DMS53 treated with DMSO at 0.1 percent for 48 hours (cell line): ENCODE results near the gene CTIF.

Experiments used
- DNase-seq: peaks from one replicate; lab custom pipeline; 2025; ENCODE audit not compliant: unreplicated experiment; lab: John Stamatoyannopoulos, UW

The CTIF gene

DNA sequence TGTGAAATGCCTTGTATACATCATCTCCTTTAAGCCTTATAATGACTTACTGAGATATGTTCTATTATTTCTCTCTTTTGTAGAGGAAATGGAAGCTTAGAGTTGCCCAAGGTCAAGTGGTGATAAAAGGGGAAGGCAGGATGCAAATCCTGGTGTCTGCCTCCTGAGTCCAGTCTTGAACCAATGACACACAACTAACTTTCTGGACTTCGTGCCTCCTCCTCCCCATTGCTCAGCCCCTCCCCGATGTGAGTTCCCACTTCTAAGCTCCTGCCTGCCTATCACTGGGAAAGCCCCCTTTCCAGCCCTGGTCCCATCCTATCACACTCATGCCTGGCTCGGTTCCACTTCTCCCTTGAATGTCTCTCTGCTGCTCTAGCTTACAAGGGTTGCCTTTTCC is 6.9 kb upstream of the CTIF start:
- DNase-seq, result no peak

DNA sequence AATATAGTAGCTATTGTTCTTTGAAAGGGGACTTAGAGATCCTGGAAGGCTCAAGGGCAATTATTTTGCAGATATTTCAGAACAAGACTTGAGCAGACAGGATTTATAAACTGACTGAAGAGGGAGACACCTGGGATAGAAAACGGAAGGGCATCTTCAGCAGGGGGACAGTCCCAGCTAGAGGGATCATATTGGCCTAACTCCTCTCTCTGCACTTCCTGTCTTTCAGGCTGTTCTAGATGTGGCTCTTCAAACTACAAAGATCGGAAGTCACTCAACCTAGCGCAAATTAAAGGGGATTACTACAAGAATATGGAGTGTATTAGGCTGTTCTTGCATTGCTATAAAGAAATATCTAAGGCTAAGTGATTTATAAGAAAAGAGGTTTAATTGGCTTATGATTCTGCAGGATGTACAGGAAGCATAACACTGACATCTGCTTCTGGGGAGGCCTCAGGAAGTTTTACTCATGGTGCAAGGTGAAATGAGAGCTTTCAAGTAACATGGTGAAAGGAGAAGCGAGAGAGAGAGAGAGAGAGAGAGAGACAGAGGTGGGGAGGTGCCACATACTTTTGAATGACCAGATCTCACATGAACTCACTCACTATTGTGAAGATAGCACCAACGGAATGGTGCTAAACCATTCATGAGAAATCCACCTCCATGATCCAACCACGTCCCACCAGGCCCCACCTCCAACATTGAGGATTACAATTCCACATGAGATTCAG is 5.3 kb upstream of the CTIF start:
- no peak for DNase-seq

DNA sequence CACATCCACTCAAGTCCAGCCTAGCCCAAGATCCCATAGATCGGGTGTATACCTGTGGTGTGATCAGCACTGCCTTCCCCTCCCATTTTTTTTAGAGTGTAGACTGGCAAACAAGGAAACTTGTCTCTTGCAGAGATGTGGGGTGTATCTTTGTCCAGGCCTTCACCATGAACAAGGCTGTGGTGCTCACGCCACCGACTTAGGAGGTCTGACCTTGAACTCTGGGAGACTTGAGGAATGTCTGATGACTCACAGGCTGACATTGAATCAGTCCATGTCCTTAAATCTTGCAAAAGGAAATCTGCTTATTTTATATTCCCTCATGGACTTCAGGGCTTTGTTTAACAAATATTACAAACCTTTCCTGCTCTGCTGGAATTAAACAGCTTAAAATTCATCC is 4.5 kb upstream of the CTIF start:
- DNase-seq, result no peak

DNA sequence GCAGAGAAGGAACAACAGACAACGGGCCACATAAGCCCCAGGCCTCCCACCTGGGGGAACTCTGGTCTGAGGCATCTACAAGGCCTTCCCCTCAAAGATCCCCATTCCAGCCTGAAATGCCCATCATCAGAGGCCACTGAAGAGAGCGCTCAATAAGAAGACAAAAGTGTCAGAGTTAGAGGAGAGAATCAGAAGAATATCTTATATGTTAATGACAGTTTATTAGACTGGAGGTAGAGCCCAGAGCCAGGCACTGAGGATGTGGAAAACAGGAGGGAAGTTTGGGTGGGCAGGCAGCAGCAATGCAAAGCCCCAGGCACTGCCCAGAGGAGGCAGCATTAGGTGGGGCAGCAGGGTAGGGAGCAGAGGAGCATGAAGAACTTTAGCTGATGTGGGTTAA is 2.9 kb upstream of the CTIF start:
- DNase-seq, result no peak

DNA sequence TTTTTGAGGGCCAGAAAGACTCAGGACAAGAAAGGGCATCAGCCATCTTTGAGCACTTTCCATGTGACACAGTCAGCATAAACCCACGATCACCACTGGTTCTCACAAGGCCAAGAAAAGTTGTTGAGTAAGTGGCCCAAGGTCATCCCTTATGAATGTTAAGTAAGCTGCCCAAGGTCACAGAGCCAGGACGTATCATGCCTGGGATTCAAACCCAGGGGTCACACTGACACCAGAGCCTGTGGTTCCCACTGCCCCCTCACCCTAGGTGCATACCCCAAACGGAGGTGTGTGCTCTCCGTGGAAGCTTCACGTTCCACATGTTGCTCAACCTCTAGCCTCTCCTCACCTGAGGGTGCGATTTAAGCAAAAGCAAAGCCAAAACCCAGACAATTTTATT is 2.3 kb upstream of the CTIF start:
- DNase-seq, result no peak

DNA sequence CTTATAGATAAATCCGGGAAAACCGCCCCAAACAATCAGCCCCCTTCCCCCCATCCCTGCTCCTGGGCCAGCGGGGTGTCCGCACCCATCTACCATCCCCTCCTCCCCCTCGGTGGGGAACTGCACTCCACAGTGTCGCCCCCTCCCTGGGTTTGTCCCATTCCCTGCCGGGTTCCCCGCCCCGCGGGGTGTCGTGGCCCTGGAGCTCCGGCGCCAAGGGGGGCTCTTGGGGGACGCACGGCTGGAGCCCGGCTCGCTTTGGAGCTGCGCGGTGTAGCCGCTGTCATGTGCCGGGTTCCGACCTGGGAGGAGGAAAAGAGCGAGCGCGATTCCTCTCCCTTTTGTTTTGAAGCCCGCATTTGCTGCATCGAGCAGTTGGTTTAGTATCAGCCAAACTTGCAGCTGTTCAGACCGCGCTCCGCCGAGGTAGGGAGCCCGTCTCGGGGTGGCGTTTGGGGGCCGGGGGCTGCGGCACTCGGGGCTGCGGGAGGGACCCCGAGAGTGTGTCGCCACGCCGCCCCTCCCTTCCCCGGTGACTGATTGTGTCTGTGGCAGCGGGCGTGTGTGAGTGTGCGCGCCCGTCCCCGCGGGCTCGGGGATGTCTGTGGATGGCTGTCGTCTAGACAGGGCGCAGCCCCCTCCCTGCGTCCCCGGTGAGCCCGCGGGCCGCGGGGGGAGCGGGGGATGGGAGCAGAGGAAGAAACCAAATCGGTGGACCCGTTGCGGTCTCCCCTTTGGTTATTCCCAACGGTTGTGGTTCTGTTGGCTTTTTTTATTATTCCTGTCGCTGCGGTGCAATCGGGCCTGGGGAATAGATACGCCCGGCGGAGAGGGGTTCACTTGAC is 797 bp downstream of the CTIF start:
- DNase-seq, result peak; percentile 66

DNA sequence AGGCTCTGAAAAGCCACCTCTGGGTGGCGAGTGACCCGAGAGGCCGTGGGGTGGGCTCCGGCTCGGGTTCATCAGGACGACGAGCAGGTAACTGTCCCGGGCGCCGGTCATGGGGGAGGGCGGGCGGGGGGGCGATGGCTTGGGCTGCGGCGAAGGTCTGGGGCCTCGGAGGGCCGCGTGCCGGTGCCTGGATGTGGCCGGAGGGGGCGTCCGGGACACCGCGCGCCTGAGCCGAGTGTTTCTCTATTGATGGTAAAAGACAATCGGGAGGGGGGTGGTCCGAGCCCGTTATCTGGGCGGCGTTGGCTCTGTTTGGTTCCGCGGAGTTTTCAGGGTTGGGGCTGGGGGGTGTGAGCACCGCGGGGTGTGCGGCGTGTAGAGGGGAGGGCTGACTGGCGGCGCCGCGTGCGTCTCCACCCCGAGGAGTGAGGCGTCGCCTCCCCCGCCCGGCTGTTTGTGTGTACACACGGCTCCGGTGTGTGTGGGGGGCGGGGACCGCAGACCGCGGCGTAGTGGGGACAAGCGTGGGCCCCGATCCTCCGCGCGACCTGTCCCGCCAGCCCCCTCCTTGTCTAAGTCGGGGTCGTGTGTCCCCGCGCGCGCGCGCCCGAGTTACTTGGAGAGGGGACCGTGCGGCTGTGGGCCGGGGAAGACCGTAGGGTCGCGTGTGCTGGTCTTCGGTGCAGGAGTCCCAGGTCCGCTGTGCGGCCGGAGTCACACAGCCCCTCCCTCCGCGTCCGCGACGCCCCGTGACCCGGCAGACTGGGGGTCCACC is 1.6 kb downstream of the CTIF start:
- peak; percentile 64 for DNase-seq

DNA sequence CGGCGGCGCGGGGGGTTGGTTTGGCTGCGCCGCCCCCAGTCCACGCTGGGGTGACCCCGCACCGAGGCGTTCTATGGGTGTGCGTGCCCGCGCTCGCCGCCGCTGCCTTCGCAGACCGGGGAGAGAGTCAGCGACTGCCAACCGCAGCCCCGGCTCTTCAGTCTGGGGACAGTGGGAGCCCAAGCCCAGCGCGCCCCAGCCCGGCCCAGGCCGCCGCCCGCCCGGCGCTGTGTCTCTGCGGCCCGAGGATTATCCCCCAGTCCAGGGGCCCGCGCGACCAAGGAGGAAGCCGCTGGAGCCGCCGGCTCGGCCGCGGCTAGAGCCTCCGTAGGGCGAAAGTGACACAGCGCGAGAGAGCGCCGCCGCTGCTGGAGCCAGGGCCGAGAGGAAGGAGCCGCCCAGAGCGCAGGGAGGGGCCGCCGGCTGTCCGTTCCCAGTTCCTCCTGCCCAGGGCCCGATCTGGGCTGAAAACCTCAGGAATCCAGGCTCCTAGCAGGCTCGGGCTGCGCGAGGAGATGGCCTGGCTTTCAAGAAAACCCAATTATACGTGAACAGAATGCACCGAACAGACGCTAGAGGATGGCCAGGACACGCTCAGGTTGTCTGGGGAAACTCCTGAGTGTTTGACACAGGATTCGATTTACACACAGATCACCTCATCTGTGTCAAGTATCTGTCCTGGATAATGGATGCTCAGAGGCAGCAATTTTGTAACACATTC is 2.4 kb downstream of the CTIF start:
- DNase-seq, result peak; percentile 66

DNA sequence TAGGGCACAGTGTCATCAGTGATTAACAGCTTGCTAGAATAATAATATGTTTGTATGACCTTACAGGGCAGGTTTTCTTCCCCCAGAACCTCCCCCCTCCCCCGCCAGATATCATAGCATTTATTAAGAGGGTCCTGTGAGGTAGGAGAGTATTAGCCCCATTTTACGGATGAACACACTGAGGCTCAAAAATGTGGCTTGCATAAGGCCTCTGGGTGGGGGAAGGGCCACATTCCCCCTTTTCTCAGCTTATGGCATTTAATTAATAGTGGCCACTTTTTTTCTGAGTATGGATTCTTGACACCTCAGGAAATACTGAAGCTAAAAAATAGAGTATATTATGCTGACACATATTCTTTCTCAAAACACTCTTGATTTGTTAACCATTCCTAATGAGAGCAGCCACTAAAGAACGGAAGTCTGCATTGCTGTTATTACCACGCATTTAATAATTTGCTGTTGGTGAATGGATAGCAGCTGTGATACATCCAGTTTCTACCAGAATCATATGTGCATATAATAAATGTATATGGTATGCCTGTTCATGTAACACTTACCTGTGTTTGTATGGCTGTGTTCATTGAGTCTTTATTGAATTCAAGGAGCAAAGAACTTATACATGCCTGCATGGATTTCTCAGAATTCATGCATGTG is 3.0 kb downstream of the CTIF start:
- DNase-seq, result no peak

DNA sequence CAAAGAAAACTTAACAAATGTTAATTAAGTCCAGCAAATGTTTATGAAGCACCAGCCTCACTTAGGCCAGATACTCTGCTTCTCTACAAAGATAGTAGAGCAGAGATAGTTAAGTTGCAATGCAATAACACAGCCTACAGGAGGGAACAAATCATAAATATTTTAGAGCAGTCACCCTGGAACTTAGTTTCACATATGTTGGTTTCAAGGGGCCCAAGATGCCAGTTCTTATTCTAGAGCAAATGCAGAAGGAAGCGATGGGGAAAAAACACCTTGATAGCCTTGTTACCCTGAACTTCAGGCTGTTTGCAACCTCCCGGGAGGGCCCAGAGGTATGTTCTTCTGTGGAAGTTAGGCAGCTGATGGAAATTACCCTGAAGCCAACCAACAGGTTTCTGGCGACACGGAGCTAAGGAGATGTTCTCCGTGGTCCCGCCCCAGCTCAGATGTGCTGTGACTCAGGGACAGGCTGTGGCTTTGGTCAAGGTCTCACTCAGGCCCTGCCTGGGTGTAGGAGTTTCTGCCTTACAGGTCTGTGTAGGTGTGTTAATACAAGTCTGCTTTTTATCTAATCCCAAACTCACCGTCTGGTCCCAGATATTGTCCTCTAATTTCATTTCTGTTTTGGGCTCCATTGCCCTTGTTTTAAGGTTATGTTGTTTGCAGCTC is 3.8 kb downstream of the CTIF start:
- DNase-seq, result no peak

DNA sequence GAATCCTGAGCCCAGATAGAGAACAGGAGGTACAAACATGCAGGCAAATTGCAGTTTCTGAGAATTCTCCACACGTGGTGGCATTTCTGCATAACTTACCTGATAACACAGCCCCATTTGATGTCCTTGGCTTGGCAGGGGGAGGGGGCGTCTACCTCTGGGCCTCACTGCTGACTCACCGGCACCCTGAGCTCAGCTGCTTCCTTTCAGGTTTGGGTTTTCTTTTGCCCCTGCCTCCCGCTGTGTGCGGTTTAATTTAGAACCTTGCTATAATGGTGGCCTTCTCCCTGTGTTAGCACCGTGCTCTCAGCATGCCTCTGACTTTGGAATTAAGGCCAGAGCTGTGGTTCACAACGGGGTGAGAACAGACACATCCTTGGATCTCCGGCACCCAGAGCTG is 4.4 kb downstream of the CTIF start:
- DNase-seq, result no peak

DNA sequence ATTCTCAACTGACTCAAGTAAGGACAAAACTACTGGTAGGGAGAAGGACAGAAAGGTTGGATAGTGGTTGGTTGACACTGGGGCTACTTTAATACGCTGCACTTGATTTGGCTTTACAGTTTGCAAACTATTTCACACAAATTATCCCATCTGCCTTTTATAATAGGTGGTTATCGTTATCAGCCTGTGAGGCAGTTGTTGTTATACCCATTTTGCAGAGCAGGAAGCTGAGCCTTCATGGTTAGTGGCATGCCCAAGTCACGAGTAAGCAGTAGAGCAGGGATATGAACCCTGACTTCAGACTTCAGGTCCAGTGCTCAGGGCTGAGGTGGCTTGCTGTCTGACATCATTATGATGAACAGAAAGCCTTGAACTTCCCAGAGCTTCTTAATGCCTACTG is 5.3 kb downstream of the CTIF start:
- DNase-seq, result no peak

DNA sequence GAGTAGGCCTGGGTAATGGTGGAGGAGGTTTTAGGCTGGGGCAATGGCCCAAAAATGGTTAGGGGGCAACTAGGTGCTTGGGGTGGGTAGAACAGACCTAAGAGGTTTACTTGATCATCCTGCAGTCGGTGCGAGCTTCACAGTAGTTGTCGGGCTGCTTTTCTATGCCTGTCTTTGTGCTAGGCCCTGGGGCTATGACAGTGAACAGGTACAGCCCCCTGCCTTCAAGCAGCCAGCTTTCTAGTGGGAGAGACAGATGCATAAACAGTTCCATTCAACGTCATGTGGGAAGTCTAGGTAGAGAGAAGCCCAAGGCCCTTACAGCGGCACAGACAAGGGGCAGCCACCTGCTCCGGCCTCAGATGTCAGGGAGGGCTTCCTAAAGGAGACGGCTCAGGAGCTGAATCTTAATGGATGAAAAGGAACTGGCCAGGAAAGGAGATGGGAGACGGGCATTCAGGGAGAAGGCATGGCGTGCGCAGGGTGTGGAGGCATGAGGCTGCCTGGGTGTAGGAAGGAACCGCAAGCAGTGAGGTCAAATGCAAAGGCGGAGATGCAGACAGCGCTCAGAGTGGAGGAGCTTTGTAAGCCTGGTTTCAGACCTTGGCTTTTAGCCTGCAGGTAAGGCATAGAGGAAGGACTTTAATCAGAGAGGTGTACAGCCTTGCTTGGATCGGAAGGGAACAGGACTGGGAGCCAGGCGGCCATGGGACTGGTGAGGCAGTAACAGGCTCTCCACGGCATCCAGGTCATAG is 6.0 kb downstream of the CTIF start:
- no peak for DNase-seq

DNA sequence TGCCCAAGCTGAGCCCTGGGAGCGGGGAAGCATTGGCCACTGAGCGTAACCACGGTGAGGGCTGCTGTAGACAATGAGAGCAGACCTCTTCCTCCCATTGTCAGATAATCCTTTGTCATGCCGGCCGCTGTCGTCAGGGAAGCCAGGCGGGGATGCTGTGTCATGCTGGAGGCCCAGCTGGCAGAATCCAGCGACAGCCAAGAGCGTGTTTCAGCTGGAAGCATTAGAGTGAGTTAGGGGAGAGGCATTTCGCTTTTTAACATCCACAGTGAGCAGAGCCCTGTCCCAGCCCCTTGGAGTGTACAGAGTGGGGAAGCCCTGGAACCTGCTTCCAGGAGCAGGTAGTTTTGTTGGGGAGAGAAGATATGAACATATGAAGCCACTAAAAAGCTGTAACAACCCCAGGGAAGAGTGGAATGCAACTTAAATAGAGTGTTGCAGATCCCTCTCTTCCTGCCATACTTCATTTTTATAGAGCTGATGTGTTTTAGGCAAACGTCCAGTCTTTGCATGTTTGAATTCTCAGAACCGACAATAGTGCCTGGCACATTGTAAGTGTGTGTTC is 7.0 kb downstream of the CTIF start:
- DNase-seq, result peak; percentile 55

DNA sequence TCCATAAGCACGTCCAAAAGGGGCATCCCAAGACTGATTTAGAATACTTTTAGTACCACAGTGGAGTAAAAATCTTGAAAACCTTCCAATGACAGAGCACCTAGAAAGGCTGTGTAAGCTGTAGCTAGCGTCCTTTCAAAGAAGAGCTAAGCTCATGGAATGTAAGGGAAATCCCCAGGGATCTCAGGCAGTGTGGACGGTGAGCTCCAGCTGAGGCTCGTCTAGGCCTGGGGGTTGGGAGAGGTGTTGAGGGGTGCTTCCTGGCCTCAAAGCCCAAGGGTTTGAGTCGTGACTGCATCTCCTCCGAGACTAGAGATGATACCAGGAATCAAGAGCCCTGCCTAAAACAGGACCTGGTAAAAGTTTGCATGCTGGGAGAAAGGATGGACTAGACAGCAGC is 7.6 kb downstream of the CTIF start:
- DNase-seq, result no peak

DNA sequence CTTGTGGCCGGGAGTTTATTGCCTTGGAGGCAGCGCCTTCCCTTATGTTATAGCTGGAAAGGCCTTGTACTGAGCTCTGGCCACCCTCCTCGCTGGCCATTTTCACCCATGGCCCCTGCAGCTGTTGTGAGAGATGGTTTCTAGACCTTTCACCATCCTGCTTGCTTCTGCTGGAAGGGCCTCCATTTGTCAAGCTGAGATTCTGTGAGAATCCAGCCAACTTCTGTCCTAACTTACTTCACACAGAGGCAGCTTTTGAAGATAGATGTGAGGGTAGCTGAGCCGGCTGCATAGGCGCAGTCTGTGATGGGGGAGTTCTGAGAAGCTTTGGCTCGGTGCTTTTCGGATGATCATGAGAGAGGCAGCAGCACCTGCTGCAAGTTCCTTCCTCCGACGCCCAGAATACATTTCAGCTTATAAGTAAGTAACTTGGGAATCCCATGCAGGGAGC is 8.7 kb downstream of the CTIF start:
- DNase-seq, result no peak

DNA sequence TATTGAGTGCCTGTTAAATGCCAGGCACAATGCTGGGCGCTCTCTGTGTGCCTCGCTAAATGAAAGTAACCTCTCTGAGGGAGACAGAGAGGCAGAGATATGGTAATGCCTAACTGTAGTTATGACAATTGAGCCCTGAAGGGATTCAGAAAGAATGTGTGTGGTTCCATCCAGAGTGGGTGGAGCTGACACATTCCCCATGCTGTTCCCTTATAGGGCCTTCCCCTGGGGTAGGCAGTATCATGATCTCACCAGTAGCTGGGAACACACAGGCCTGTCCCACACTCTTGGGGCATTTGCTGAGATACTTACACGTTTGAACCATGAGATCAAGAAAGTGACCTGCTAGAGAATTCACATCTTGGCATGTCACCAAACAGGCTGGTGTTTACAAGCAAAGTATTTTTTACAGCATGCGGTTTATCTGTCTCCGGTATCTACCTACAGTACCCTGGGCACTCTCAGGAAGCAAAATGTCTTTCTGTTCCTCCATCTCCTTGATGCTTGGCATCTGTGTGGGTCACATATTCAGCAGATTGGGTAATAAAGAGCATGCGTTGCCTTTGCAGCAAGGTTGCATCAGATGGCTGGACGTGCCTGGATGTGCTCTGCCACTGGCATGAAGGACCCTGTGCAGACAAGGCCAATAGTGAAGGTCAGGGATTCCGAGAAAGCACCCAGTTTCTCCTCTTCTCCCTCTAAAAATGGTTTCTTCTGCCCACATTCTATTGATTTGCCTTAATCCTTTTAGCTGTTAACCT is 9.4 kb downstream of the CTIF start:
- no peak for DNase-seq

DNA sequence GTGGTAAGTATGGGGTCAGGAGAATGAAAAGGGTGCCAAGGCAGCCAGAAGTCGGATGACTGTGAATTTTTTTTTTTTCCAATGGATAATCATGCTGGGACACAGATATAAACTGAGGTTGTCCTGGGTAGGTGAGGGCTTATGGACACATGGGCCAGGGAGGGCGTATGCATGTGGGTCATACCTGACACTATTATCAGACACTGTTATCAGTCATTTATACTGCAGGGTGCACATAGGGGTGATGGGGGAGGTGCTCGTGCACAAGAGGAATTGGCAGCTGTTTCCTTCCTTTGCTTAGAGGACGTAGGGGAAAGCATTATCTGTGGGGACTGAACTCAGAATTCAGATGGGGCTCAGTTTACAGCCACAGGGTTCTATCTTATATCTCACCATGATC is 10.1 kb downstream of the CTIF start:
- no peak for DNase-seq
